NCI-H2029 (cell line): ENCODE results near the gene UBE2G2.

Source experiments
- DNase-seq: peaks from one replicate; lab custom pipeline; 2025; lab: John Stamatoyannopoulos, UW

UBE2G2 gene

GRCh38 chr21:44724926-44725325 lies 76.7 kb downstream of the UBE2G2 start:
- no peak for DNase-seq

GRCh38 chr21:44724196-44724595 lies 77.4 kb downstream of the UBE2G2 start:
- no peak for DNase-seq

DNA sequence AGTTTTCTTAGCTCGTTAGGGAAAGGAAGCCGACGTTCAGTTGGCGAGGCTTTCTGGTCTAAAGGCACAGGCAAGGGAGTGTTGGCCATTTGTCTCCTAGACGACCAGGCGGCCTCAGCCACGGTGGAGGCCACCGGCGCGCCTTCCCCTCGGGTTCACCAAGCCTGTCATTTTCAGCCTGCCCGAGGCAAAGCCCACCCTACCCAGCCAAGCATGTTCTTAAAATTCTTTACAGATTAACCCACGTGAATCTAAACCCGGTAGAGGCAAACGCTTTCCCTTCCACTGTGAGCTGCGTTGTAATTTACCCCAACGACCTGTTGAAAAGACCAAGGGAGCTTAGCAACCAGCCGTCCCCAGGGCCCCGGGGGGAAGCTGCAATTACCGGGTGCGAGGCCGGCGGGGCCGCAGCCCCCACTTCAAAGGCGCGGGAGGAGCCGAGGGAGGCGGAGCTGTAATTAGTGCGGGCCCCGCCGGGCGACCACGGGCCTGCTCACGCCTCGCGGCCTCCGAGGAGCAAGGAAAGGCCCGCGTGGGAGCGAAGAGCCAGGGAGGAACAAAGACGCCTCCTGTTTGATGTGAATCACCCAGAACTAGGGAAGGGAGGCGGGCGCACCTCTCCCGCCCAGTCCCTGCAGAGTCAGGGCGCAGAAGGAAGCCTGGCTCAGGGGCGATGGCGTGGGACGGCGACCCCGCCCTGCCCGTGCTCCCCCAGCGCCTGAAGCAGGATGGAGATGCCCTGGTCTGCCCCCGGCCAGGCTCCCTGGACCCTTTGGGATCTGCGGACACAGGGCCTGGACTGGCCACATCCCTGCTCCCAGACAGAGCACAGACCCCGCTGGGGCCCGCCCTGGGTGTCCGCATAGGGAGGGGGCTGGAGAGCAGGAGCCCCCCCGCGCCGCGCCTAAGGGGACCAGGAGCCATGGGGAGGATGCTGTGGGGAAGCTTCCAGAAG lies 78.2 kb downstream of the UBE2G2 start:
- DNase-seq: no peak

GRCh38 chr21:44722731-44723130 lies 78.9 kb downstream of the UBE2G2 start:
- no peak for DNase-seq

GRCh38 chr21:44720170-44720569 lies 81.5 kb downstream of the UBE2G2 start:
- DNase-seq: no peak
